T-helper 2 cell (primary cell): ENCODE measurements around the gene C10orf90.
"Not testable (repeated sequence)": the region's sequence is repeated elsewhere in the genome, so short reads cannot be mapped to it uniquely, and the experiment has no call there.

Experiments
- DNase-seq, 5 experiments: peaks; one replicate each; pipeline versions ENCODE4 v3.0.0 to v3.0.0-alpha.2; 2012 to 2022

Gene C10orf90

GRCh38 chr10:126581648-126582046 is 88.8 kb downstream of the C10orf90 start:
- DNase-seq, result no peak

GRCh38 chr10:126580873-126581647 is 89.4 kb downstream of the C10orf90 start:
- no peak for DNase-seq

GRCh38 chr10:126576336-126576735 is 94.2 kb downstream of the C10orf90 start:
- no peak for DNase-seq

- DNase-seq, result no peak
Measured at GRCh38 chr10:126570621-126571602, 99.6 kb downstream of the C10orf90 start.

- no peak for DNase-seq
Measured at GRCh38 chr10:126570245-126570570, 100.3 kb downstream of the C10orf90 start.

GRCh38 chr10:126569513-126570244 is 100.8 kb downstream of the C10orf90 start:
- no peak for DNase-seq

- DNase-seq, result no peak
Measured at GRCh38 chr10:126568809-126569385, 101.6 kb downstream of the C10orf90 start.

- no peak for DNase-seq
Measured at GRCh38 chr10:126565871-126566270, 104.6 kb downstream of the C10orf90 start.

GRCh38 chr10:126565441-126565840 is 105.1 kb downstream of the C10orf90 start:
- DNase-seq, result no peak

- no peak for DNase-seq
Measured at GRCh38 chr10:126564326-126564888, 106.1 kb downstream of the C10orf90 start.

- no peak for DNase-seq
Measured at GRCh38 chr10:126563361-126563760, 107.1 kb downstream of the C10orf90 start.

- no peak for DNase-seq
Measured at GRCh38 chr10:126561921-126562680, 108.4 kb downstream of the C10orf90 start.

GRCh38 chr10:126561294-126561920 is 109.1 kb downstream of the C10orf90 start:
- no peak for DNase-seq

- no peak for DNase-seq
Measured at GRCh38 chr10:126558881-126559280, 111.6 kb downstream of the C10orf90 start.

GRCh38 chr10:126551202-126551601 is 119.3 kb downstream of the C10orf90 start:
- DNase-seq, result no peak

GRCh38 chr10:126550586-126550985 is 119.9 kb downstream of the C10orf90 start:
- DNase-seq, result not testable (repeated sequence)

GRCh38 chr10:126549344-126549743 is 121.1 kb downstream of the C10orf90 start:
- no peak for DNase-seq

- DNase-seq, result no peak
Measured at GRCh38 chr10:126544565-126544964, 125.9 kb downstream of the C10orf90 start.

- DNase-seq, result no peak
Measured at GRCh38 chr10:126538439-126539135, 131.9 kb downstream of the C10orf90 start.

- no peak for DNase-seq
Measured at GRCh38 chr10:126536656-126537055, 133.8 kb downstream of the C10orf90 start.
